Left ventricle myocardium inferior (tissue), 1 donor: ENCODE results near the gene AURKA. TPM values are rescaled to one million over a fixed set of nuclear protein-coding genes. Genes with fewer than 3 reads are reported as not detected.

Experiments
- DNase-seq: peaks from one replicate; pipeline ENCODE4 v3.0.0-alpha.2; 2020
- H3K27ac ChIP-seq: fragments of 200-600 bp; replicated peaks from 2 replicates; pipeline ENCODE4 v1.8.0; 2021
- H3K27me3 ChIP-seq: fragments of 200-600 bp; 2 replicates; pipeline ENCODE4 v1.8.0; 2021; ENCODE audit warnings: low read depth
- H3K36me3 ChIP-seq: fragments of 200-600 bp; 2 replicates; pipeline ENCODE4 v1.8.0; 2021
- H3K4me1 ChIP-seq: fragments of 200-600 bp; 2 replicates; pipeline ENCODE4 v1.8.0; 2021
- H3K4me3 ChIP-seq: fragments of 200-600 bp; 2 replicates; pipeline ENCODE4 v1.8.0; 2021; ENCODE audit warnings: mild to moderate bottlenecking, moderate library complexity
- H3K9me3 ChIP-seq: fragments of 200-600 bp; replicated peaks from 2 replicates; pipeline ENCODE4 v1.8.0; 2021
- intact Hi-C: fragments of 100-400 bp; cut with micrococcal nuclease; formaldehyde crosslinking; loops from one replicate; pipeline ENCODE4 v1.11.0; 2022
- total RNA-seq: library from RNA; stranded (reverse); fragmentation: NEBNext Ultra II Directional; extraction: Animal tissue kit (Norgen Biotek cat#: 25700); gene quantifications from one replicate; pipeline ENCODE4 v1.2.1, GENCODE V29; 2021
- TF ChIP-seq, protein P1 (sequence below): fragments of 200-600 bp; IDR thresholded peaks from 2 replicates; pipeline ENCODE4 v1.8.0; 2021; ENCODE audit warnings: antibody characterized with exemption, mild to moderate bottlenecking, borderline replicate concordance
- donor health status: DM: no; HTN: yes; CAD: no; lungs with severe emphysema.

The AURKA gene
- total RNA-seq, 1 donor from 2014 or later = 7.8 TPM

GRCh38 chr20:56358070-56358469 is 33.9 kb downstream of the AURKA start:
- peaks cover 43% of the 10 kb centered on the region for H3K4me1 ChIP-seq
- DNase-seq = no peak
- H3K27me3 ChIP-seq = no peaks in the 10 kb centered on the region
- H3K4me3 ChIP-seq = peak overlapping the region; percentile 86
- no peaks in the 10 kb centered on the region for H3K9me3 ChIP-seq
- intact Hi-C loops = no loop called here
- H3K36me3 ChIP-seq = no peaks in the 10 kb centered on the region
- H3K27ac ChIP-seq = peak overlapping the region; percentile 94
- TF ChIP-seq, protein P1, sequence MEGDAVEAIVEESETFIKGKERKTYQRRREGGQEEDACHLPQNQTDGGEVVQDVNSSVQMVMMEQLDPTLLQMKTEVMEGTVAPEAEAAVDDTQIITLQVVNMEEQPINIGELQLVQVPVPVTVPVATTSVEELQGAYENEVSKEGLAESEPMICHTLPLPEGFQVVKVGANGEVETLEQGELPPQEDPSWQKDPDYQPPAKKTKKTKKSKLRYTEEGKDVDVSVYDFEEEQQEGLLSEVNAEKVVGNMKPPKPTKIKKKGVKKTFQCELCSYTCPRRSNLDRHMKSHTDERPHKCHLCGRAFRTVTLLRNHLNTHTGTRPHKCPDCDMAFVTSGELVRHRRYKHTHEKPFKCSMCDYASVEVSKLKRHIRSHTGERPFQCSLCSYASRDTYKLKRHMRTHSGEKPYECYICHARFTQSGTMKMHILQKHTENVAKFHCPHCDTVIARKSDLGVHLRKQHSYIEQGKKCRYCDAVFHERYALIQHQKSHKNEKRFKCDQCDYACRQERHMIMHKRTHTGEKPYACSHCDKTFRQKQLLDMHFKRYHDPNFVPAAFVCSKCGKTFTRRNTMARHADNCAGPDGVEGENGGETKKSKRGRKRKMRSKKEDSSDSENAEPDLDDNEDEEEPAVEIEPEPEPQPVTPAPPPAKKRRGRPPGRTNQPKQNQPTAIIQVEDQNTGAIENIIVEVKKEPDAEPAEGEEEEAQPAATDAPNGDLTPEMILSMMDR = no peak

- DNase-seq = no peak
- Histone ChIP-seq H3K27ac (no peak overlapping the region), H3K4me1 (peaks cover 3% of the 10 kb centered on the region), H3K4me3 (no peak overlapping the region), H3K9me3 (no peaks in the 10 kb centered on the region), H3K27me3 (peaks cover 14% of the 10 kb centered on the region), H3K36me3 (no peaks in the 10 kb centered on the region)
- TF ChIP-seq, protein P1 = no peak
- intact Hi-C loops = no loop called here
Observed at GRCh38 chr20:56353356-56353755, 38.7 kb downstream of the AURKA start.

- H3K36me3 ChIP-seq = no peaks in the 10 kb centered on the region
- no peaks in the 10 kb centered on the region for H3K4me1 ChIP-seq
- intact Hi-C loops = no loop called here
- TF ChIP-seq, protein P1 = no peak
- H3K27me3 ChIP-seq = peaks cover 22% of the 10 kb centered on the region
- DNase-seq = no peak
- no peak overlapping the region for H3K4me3 ChIP-seq
- no peaks in the 10 kb centered on the region for H3K9me3 ChIP-seq
- no peak overlapping the region for H3K27ac ChIP-seq
Observed at GRCh38 chr20:56352345-56353055, 39.5 kb downstream of the AURKA start.

DNA sequence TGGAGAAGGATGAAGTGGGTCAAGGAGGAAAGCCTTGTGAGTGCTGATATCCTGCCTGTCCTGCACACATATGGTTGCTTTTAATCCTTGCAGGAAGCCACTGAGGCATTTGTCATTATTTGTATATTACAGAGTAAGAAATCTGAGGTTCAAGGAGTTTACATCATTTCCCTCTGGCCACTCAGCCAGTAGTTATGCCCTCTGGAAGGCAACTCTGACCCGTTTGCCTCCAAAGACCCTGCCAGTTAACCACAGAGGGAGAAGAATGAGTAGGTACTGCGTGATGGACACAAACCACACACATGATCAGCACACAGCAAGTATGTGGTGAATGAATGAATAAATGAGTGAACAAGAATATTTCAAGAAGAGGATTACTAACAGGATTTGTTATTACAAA is 41.2 kb downstream of the AURKA start:
- Histone ChIP-seq H3K4me1 (no peaks in the 10 kb centered on the region), H3K9me3 (no peaks in the 10 kb centered on the region), H3K27me3 (peaks cover 39% of the 10 kb centered on the region), H3K36me3 (no peaks in the 10 kb centered on the region), H3K4me3 (no peak overlapping the region), H3K27ac (no peak overlapping the region)
- DNase-seq = no peak
- TF ChIP-seq, protein P1 = no peak
- intact Hi-C loops = no loop called here

GRCh38 chr20:56348746-56349145 is 43.3 kb downstream of the AURKA start:
- intact Hi-C loops = no loop called here
- H3K9me3 ChIP-seq = no peaks in the 10 kb centered on the region
- no peaks in the 10 kb centered on the region for H3K36me3 ChIP-seq
- DNase-seq = no peak
- H3K4me3 ChIP-seq = no peak overlapping the region
- H3K27ac ChIP-seq = no peak overlapping the region
- TF ChIP-seq, protein P1 = no peak
- peaks cover 4% of the 10 kb centered on the region for H3K4me1 ChIP-seq
- H3K27me3 ChIP-seq = peaks cover 60% of the 10 kb centered on the region
